ENCODE results near the gene ABCB4.

- TF ChIP-seq CTCF (conservative IDR thresholded peaks at IDR 0.05; ENCODE audit: low read depth in 2 of 2) (no peak), REST (IDR thresholded peaks at IDR 0.05; ENCODE audit: unreplicated experiment) (no peak), ZNF331 (CRISPR knock-in tag; IDR thresholded peaks at IDR 0.05; ENCODE audit: low read depth) (no peak), CREB1 (CRISPR knock-in tag; IDR thresholded peaks at IDR 0.05; ENCODE audit: low read depth) (no peak), EZH2 (IDR thresholded peaks at IDR 0.05; ENCODE audit: low read depth, unreplicated experiment) (no peak), EZH2phosphoT487 (IDR thresholded peaks at IDR 0.05; ENCODE audit: unreplicated experiment) (no peak), POLR2AphosphoS5 (IDR thresholded peaks at IDR 0.05; ENCODE audit: low read depth) (no peak), JUNB (IDR thresholded peaks at IDR 0.05; ENCODE audit: unreplicated experiment) (no peak), ETS1 (IDR thresholded peaks at IDR 0.05) (no peak), STAT1 (IDR thresholded peaks at IDR 0.05; ENCODE audit: unreplicated experiment) (no peak), NANOG (IDR thresholded peaks at IDR 0.05; ENCODE audit: borderline replicate concordance) (no peak), ZNF114 (CRISPR knock-in tag; IDR thresholded peaks at IDR 0.05) (no peak)
Observed at GRCh38 chr7:87473986-87474385, 1.5 kb downstream of the ABCB4 start.

All from GM23338 (cell line).